Endothelial cell of hepatic sinusoid (primary cell): ENCODE measurements around the gene TMEM132D.

ENCODE experiments used
- in situ Hi-C: cut with HindIII; loops from 2 replicates; pipeline ENCODE4 v1.10.0; 2017; ENCODE audit warnings: low sequenced_read_pairs

Gene TMEM132D

DNA sequence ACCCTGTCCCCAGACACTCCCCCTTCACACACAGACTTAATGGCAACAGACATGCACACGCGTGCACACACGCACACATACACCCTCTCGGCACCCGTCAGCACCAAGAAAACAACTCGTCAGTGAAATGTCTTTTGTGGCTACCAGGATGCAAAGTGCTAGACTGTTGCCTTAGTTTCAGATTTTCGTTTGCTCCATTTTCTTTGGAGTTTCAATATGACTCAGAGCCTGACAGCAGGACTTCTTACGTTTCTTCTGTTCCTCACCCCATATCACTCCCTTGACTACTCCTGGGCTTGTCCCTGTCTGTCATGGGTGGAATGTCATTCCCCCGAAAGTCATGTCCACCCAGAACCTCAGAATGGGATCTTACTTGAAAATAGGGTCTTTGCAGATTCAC, 867.7 kb downstream of the TMEM132D start:
- in situ Hi-C loops = no loop called here

DNA sequence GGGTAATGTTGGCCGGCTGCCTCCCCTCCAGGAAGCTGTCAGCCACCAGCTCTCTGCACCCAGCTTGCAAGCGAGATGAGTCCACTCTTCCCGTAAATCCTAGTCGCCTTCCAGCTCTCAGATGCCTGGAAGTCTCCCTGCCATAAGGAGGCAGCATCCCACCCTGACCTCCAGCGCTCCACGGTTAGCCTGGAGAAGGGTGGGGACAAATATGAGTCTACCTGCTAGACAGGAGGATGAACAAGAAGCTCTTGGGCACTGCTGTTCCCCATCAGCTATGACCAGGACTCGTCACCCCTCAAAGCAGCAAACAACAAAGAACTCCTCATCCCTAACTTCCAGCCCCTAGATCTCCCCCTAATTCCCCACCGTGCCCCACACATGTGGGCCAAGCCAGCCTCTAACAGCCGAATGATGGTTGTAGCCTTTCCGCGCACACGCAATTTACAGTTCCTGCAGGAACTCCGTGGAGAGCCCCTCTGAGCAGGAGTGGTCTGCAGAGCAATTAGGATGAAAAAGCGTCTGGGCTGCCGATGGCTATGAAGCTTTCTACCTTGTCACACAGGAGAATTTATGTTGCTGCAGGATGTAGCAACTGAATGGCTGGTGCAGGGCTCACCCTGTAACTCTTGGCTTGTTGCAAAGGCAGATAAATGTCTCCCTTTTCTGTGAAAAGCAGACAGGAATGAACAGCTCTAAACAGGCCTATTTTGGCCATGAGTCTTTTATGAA, 869.1 kb downstream of the TMEM132D start:
- in situ Hi-C loops = no loop called here

DNA sequence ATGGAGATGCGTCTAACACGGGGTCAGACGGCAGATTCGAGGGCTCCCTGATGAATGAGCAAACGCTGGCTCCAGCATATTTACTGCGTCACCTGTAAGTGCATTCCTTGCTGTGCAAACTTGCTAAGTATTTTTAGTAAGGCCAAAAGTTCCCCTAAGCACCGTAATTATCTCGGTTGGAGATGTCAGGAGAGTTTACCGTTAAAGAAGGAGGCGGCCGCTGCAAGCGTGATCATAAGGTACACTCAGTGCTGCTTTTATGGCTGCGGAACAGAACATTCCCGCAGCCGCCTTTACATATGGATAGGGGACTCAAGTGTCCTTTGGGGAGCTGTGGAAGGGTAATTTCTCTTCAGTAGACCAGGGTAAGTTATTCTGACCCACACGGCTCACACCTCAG, 875.0 kb downstream of the TMEM132D start:
- in situ Hi-C loops = no loop called here

DNA sequence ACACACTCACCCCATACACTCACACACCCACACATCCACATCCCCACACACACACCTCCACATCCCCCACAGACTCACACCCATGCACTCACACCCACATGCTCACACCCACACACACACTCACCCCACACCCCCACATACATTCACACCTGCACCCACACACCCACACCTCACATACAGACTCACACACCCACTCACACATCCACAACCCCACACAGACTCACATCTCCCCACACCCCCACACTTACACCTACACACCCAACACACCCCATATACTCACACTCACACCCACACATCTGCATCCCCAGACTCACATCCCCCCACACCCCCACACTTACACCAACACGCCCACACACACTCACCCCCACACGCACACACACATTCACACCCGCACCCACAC, 878.8 kb downstream of the TMEM132D start:
- in situ Hi-C loops = no loop called here
